GM21390 (cell line): ENCODE measurements around the gene ATMIN.

Experiments used
- ATAC-seq: cut with Tn5 transposase; IDR thresholded peaks from one replicate; pipeline ENCODE4 v1.9.1; 2021; ENCODE audit not compliant: unreplicated experiment

ATMIN gene, protein sequence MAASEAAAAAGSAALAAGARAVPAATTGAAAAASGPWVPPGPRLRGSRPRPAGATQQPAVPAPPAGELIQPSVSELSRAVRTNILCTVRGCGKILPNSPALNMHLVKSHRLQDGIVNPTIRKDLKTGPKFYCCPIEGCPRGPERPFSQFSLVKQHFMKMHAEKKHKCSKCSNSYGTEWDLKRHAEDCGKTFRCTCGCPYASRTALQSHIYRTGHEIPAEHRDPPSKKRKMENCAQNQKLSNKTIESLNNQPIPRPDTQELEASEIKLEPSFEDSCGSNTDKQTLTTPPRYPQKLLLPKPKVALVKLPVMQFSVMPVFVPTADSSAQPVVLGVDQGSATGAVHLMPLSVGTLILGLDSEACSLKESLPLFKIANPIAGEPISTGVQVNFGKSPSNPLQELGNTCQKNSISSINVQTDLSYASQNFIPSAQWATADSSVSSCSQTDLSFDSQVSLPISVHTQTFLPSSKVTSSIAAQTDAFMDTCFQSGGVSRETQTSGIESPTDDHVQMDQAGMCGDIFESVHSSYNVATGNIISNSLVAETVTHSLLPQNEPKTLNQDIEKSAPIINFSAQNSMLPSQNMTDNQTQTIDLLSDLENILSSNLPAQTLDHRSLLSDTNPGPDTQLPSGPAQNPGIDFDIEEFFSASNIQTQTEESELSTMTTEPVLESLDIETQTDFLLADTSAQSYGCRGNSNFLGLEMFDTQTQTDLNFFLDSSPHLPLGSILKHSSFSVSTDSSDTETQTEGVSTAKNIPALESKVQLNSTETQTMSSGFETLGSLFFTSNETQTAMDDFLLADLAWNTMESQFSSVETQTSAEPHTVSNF

DNA sequence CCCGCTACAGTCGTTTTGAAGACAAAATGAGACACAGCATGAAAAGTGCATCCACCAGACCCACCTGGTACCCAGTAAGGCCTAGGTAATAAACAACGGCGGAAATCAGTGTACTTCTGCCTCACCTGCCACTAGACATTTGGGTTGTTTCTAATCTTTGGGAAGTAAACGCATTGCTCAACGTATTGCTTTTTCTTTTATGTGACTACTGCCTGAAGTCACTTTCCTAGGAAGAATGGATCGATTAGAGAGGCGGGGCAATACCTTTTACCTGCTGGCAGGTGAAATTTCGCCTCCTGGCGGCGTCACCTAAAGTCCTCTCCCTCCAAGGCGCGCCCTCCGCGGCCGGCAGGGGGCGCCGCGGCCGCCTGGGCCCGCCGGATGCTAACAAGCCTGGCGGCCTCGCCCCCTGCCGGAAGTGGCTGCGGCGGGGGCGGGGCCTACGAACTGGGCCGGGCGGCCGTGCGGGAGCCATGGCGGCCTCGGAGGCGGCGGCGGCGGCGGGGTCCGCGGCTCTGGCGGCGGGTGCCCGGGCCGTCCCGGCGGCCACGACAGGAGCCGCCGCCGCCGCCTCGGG is at the start of gene ATMIN:
Gene ATMIN (plus strand): TSS at position 445 of the 577 bp plus-strand sequence. CDS start 29 bp downstream, at position 474.
- peak; percentile 89 for ATAC-seq

DNA sequence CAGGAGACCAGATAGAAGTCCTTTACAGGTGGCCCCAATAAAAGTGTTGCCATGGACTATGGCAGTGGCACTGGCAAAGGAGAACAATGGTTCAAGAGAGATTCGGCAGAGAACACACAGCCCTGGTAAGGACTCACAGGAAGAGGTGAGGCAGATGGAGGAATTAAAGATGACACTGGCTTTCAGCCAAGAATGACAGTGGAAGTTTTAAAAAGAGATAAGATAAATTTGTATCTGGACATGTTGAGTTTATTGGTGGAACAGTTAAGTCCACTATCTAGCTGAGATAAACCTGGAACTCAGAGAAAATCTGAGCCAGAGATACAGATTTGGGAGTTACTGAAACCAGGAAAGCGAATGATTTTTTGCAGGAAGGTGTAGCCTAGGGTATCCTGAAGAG is 49.1 kb upstream of the ATMIN start:
- ATAC-seq = no peak

DNA sequence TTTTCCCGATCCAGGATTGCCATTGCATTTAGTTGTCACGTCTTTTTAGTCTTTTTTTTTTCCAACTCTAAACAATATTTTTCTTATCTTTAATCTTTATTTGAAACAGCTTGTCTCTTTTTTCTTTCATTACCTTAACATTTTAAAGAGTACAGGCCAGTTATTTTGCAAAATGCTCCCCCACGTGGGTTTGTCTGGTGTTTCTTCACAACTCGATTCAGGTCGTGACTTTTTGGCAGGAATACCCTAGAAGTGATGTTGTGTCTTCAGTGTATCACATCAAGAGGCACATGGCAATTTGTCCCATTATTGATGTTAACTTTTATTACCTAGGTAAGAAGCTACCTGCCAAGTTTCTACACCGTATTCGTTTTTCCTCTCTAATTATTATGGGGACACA is 46.9 kb upstream of the ATMIN start:
- ATAC-seq = no peak

DNA sequence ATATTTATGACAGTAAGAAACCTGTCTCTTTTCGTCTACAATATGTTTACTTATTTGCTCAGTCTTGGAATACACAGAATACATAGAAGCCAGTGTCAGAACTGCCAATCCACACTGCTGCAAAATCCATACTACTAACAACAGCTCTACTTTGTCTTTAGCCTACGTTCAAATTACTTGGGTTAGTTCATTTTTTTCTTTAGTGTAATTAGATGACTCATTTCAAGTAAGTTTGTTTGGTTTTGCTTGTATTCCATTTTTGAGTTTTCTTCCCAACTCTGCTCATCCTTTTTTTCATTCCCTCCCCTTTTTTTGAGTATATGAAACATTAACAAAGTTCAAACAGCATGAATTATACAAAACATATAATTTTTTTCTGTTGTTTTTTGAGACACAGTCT is 45.8 kb upstream of the ATMIN start:
- ATAC-seq = no peak

DNA sequence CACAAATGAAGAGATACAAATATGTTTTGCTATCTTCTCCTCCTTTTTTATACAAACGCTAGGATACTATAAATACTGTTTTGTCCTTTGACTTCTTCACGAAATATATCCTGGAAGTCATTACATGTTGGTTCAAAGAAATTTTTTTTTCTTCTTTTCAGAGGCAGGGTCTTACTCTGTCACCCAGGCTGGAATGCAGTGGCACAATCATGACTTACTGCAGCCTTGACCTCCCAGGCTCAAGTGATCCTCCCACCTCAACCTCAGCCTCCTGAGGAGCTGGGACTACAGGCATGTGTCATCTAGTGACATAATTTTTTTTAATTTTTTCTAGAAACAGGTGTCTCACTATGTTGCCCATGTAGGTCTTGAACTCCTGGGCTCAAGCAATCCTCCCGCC is 45.1 kb upstream of the ATMIN start:
- ATAC-seq = no peak

DNA sequence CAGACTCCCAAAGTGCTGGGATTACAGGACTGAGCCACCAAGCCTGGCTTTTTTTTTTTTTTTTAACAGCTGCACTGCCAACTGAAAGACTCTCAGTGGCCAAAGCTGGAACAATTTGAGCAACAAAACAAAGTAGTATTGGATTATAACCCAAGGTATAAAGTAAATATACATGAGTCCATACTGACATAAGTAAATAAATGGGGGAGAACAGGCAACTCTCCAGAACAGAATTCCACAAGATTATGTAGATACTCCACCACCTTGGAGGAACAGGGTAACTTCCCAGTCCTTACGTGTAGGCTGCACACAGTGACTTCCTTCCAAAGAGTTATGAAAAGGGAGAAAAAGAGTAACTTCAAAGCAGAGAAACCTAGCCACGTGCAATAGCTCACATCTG is 44.7 kb upstream of the ATMIN start:
- no peak for ATAC-seq

DNA sequence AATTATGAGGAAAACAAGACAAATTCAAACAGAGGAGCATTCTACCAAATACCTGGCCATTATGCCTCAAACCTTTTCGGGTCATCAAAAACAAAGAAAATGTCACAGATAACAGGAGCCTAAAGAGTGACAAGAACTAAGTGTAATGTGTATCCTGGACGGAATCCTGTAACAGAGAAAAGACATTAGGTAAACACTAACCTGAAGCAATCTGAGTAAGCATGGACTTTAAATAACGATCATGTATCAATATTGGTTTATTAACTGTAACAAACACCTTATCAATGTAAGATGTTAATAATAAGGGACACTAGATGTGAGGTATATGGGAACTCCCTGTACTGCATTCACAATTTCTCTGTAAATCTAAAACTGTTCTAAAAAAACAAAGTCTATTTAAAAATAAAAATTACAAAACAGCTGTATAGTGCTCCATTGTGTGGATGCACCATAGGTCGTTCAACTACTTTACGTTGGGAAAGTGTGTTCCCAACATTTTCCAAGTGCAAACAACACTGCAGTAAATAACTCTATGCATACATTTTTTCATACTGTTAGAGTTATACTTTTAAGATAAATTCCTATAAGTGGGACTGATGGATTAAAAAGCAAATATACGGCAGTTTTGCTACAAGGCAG is 43.7 kb upstream of the ATMIN start:
- ATAC-seq = no peak

DNA sequence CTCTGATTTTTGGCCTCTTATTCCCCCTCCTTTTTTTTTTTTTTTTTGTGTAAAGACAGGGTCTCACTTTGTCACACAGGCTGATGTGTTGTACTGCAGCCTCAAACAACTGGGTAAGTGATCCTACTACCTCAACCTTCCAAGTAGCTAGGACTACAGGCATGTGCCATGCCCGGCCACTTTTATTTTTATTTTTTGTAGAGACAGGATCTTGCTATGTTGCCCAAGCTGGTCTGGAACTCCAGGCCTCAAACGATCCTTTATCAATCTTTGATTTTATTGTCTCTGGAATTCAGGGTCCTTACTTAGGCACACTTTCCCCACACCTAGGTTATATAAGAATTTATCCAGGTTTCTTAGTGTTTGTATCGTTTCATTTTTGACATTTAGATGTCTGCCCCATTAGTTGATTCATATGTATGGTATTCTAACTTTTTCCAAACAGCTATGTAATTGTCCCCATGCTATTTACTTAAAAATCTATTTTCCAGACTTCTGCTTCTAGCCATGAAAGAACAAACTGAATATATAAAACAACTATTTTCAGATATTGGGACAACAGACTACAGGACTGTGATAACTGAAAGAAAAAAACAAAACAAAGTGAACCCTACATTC is 42.9 kb upstream of the ATMIN start:
- ATAC-seq = no peak

DNA sequence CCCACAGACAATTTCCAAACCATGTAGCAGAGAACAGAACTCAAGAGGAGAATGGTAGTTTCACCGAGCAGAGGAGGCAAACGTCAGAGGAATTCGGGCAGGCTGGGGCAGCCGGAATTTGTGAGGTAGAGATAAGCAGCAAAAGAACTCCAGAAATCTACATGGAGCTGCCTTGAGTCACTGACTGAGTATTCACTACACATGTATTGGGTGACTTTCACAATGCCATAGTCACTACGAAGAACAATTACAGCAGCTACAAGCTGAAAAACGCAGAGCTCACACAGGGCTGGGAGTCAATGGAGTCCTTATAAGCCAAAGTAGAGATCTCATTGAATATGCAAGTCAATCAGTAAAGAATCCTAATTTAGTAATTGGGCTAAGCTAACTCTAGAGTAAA is 42.3 kb upstream of the ATMIN start:
- no peak for ATAC-seq

DNA sequence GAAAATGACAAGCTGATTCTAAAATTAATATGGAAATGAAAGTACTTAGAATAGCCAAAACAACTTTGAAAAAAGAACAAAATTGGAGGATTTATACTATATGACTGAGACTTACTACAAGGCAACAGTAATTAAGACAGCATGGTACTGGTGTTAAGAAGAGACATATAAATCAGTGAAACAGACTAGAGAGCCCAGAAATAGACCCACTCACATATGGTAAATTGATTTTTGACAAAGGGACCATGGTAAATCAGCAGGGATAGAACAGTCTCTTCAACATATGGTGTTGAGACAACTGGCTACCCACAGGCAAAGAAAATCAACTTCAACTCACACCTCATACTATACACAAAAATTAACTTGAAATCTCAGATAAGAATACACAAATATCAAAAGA is 41.8 kb upstream of the ATMIN start:
- no peak for ATAC-seq

DNA sequence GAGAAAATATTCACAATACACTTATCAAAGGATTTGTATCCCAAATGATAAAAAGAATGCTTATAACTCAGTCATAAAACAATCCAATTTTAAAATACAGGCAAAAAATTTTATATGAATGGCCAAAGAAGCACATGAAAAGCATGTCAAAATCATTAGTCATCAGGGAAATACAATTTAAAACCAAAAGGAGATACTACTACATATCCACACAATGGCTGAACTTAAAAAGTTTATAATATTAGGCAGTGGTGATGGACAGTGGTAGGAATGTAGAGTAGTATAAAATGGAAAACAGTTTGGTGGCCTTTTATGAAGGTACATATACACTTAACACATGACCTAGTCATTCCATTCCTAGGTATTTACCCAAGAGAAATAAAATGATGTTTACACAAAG is 41.2 kb upstream of the ATMIN start:
- no peak for ATAC-seq

DNA sequence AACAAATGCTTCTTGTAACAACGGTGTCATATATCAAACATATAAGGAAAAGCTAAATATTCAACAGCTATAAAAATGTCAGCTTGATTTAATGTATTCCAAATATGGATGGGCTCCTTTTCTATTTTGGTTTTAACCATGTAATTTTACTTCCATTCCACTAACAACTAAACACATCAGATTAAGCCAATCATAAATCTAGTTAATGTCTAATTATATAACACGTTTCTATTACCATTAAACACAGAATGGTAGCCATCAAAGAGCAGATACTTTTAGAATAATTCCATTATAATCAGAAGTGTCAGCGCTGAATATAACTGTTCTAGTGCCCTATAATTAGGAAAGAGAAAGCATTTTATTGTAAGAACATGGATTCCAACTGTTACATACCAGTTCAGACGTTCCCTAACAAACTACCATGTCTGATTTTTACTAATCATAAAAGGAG is 38.9 kb upstream of the ATMIN start:
- ATAC-seq = peak; percentile 37

DNA sequence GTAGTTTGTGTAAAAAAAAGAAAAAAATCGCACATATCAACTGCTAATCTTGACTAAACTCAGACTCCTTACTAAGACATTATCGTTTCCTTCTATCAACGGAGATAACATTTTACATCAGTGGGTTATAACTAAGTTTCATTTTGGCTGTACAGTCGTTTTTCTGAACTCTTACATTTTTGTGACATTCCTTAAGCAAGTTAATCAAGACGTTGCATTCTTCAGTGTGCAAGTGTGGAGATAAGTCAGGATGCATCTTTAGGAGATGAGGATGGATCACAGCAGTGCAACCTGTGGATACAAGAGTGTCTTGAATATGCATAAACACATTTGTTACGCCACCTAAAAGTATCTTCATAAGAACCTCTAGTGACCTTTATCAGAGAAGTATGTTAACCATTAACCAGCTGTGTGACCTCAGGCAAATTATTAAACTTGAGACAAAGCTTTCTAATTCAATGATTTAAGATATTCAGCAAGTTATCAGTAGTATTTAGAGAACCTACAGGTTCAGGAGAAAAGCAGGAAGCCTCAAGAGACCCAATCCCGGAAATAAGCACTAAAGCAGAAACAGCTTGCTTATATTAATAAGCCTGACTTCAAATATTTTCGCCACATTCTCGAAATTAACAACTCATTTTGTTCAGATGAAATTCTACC is 38.4 kb upstream of the ATMIN start:
- ATAC-seq = peak; percentile 64

DNA sequence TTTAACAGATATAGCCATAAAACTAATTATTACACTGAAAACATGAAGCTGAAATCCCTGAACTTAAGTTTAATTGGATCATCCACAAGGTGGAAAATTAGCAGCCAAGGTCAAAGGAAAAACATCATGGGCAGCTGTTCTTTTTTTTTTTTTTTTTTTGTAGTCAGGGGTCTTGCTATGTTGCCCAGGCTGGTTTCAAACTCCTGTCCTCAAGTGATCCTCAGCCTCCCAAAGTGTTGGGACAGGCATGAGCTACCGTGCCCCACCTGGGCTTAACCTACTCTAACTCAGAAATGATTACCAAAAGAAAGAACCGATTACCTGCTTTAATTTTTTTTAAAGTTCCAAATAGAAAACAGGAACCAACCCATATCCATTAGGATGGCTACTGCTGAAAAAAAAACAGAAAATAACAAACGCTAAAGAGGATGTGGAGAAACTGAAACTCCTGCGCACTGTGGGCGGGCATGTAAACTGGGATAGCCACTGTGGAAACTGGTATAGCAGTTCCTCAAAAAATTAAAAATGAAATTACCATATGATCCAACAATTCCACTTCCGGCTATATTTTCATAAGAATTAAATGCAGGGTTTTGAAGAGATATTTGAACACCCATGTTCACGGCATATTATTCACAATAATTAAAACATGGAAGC is 37.5 kb upstream of the ATMIN start:
- no peak for ATAC-seq

DNA sequence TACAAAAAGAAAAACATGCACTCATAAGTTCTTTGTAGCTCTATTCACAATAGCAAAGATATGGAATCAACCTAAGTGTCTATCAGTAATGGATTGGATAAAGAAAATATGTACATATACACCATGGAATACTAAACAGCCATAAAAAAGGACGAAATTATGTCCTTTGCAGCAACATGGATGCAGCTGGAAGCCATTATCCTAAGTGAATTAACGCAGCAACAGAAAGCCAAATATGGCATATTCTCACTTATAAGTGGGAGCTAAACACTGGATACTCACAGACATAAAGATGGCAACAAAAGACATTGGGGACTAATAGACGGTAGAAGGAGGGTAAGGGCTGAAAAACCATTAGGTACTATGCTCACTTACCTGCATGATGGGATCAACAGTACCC is 34.8 kb upstream of the ATMIN start:
- no peak for ATAC-seq

DNA sequence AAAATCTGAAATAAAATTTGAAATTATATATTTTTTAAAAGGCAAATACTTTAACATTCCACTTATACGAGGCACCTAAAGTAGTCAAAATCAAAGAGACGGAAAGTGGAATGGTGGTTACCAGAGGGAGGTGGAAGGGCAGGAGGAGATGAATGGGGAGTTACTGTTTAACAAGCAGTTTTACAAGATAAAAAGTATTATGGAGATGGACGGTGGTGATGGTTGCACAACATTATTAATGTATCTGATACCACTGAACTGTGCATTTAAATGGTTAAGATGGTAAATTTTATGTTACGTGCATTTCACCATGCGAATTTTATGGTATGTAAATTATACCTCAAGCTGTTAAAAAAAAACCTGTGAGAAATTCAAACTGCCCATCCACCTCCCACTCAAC is 34.3 kb upstream of the ATMIN start:
- ATAC-seq = no peak

DNA sequence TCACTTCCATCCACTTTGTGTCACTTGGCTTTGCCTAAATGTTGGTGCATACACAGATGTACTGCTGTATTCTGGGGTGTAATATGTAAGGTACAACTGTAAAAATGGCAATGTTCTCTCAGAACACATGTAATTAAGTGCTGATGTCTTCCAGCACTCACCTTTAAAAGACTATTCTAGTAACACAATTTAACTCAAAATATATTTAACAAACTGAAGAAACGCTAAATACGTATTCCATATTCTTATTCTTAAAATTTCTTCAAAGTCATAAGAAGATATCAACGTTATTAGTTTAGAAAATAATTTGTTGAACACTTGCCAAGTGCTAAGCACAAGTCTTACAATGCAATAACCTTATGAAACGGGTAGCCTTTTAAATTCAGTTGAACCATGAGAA is 32.6 kb upstream of the ATMIN start:
- no peak for ATAC-seq

DNA sequence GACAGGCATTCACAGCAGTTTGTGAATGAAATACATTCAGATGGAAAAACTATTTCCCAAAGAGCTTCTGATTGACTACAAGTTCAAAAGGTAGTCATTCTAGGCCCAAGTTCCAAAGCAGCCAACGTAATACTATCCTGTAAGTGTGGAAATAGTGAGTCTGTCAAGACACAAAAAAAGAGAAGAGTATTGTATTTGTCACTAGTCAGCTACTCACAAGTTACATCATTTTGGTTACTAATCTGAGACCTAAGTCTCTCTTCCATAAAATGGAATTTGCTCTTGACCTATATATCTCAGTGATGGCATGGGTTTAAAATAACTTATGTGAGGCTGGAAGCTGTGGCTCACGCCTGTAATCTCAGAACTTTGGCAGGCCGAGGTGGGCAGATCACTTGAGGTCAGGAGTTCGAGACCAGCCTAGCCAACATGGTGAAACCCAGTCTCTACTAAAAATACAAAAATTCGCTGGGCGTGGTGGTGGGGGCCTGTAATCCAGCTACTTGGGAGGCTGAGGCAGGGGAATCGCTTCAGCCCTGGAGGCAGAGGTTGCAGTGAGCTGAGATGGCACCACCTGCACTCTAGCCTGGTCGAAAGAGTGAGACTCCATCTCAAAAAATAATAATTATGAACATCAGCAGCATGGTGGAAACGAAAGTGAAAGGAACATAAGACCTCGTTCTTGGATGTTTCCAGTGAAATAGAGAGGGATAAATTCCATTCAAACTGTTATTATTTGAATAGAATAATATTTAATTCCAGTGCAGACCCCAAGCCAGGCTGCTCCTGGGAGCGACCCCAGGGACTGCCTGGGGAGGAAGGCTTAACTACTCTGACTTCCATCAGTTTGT is 31.8 kb upstream of the ATMIN start:
- no peak for ATAC-seq
